ENCODE results near the gene KCNJ8. TPM values are rescaled to one million over a fixed set of nuclear protein-coding genes. Genes with fewer than 3 reads are reported as not detected.
"Not testable (repeated sequence)": the region's sequence is repeated elsewhere in the genome, so short reads cannot be mapped to it uniquely, and the experiment has no call there.

The KCNJ8 gene
- total RNA-seq, 1 donor from 2014 or later, result 27.8 TPM

- no peak for DNase-seq (ENCODE audit: low spot score in 2 of 2)
- H3K27ac ChIP-seq, result no peak overlapping the region
- H3K36me3 ChIP-seq, result no peaks in the 10 kb centered on the region
- intact Hi-C loops (cut with DNase I), result no loop called here
- TF ChIP-seq CTCF (IDR thresholded peaks at IDR 0.05), result no peak
- H3K4me1 ChIP-seq, result no peaks in the 10 kb centered on the region
- no peak overlapping the region for H3K4me3 ChIP-seq
- H3K27me3 ChIP-seq, result no peaks in the 10 kb centered on the region
- H3K9me3 ChIP-seq, result no peaks in the 10 kb centered on the region
These were observed 21.3 kb upstream of the KCNJ8 start for GRCh38 chr12:21795648-21796328.

- intact Hi-C loops (cut with DNase I); H3K27ac ChIP-seq; DNase-seq (ENCODE audit: low spot score in 2 of 2); H3K4me1 ChIP-seq; H3K9me3 ChIP-seq; H3K4me3 ChIP-seq; H3K36me3 ChIP-seq; H3K27me3 ChIP-seq: not testable (repeated sequence)
These were observed 20.5 kb upstream of the KCNJ8 start for GRCh38 chr12:21794807-21795595.

GRCh38 chr12:21789687-21790086 lies 15.2 kb upstream of the KCNJ8 start:
- H3K9me3 ChIP-seq; H3K36me3 ChIP-seq; H3K4me3 ChIP-seq; H3K27ac ChIP-seq; H3K27me3 ChIP-seq; H3K4me1 ChIP-seq; DNase-seq (ENCODE audit: low spot score in 2 of 2); intact Hi-C loops (cut with DNase I): not testable (repeated sequence)

GRCh38 chr12:21788089-21788983 lies 13.8 kb upstream of the KCNJ8 start:
- Histone ChIP-seq H3K27ac (no peak overlapping the region), H3K4me1 (peaks cover 0 to 4% of the 10 kb centered on the region in 2 donors), H3K27me3 (no peaks in the 10 kb centered on the region), H3K9me3 (no peaks in the 10 kb centered on the region), H3K36me3 (no peaks in the 10 kb centered on the region), H3K4me3 (no peak overlapping the region)
- DNase-seq (ENCODE audit: low spot score in 2 of 2), result no peak
- intact Hi-C loops (cut with DNase I), result no loop called here
- TF ChIP-seq CTCF (IDR thresholded peaks at IDR 0.05), result no peak

- Histone ChIP-seq H3K27me3 (no peaks in the 10 kb centered on the region), H3K4me3 (no peak overlapping the region), H3K36me3 (no peaks in the 10 kb centered on the region), H3K9me3 (no peaks in the 10 kb centered on the region), H3K27ac (peak overlapping the region in 1 of 2 donors; percentile 33), H3K4me1 (peaks cover 0 to 4% of the 10 kb centered on the region in 2 donors)
- no peak for DNase-seq (ENCODE audit: low spot score in 2 of 2)
- intact Hi-C loops (cut with DNase I), result no loop called here
- TF ChIP-seq CTCF (IDR thresholded peaks at IDR 0.05), result no peak
These were observed 11.6 kb upstream of the KCNJ8 start for GRCh38 chr12:21786041-21786531.

GRCh38 chr12:21782723-21783122 lies 8.2 kb upstream of the KCNJ8 start:
- H3K4me1 ChIP-seq; H3K36me3 ChIP-seq; H3K27ac ChIP-seq; intact Hi-C loops (cut with DNase I); H3K9me3 ChIP-seq; H3K27me3 ChIP-seq; DNase-seq (ENCODE audit: low spot score in 2 of 2); H3K4me3 ChIP-seq: not testable (repeated sequence)
